ENCODE results near the gene TMC1. TPM values are rescaled to one million over a fixed set of nuclear protein-coding genes. Genes with fewer than 3 reads are reported as not detected.
"Not testable (repeated sequence)": the region's sequence is repeated elsewhere in the genome, so short reads cannot be mapped to it uniquely, and the experiment has no call there.

The TMC1 gene
- total RNA-seq, 2 experiments from 2014 or later = not detected

DNA sequence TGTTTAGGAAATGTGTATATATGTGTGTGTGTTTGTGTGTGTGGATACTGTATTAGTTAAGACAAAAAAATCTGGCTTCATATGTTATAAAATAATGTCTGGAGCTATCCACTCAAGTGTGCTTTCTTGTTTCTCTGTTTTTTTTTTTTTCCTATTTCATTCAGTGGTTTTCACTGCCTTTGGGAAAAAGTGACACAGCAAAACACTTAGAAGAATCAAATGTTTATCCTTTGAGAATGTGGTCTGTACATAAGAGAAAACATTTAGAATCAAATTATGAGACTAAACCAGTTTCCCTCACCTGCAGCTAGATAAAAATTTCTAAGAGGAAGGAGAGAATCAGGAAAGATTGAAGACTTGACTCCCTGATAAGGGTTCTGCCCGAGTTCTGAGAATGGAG is 8.1 kb downstream of the TMC1 start:
- no peak overlapping the region for H3K4me3 Mint-ChIP-seq
- CTCF ChIA-PET = interaction anchor here (0.7 kb wide), 2 partner anchors 297 to 580 kb away, joined by 3 to 4 read pairs; no protein-coding TSS in a partner anchor
- no peaks in the 10 kb centered on the region for H3K27me3 Mint-ChIP-seq (ENCODE audit: low read depth)
- H3K9me3 Mint-ChIP-seq = no peaks in the 10 kb centered on the region
- intact Hi-C loops (cut with micrococcal nuclease) = loop anchor here (5.0 to 10.0 kb wide), 4 partner anchors 237 to 747 kb away; partner anchors contain the start of genes ABHD17B, ANXA1 and C9orf85
- H3K36me3 Mint-ChIP-seq (ENCODE audit: low read depth) = no peaks in the 10 kb centered on the region
- H3K4me1 Mint-ChIP-seq (ENCODE audit: low read depth) = peaks cover 37% of the 10 kb centered on the region
- no peak for DNase-seq
- no peak overlapping the region for H3K27ac Mint-ChIP-seq

DNA sequence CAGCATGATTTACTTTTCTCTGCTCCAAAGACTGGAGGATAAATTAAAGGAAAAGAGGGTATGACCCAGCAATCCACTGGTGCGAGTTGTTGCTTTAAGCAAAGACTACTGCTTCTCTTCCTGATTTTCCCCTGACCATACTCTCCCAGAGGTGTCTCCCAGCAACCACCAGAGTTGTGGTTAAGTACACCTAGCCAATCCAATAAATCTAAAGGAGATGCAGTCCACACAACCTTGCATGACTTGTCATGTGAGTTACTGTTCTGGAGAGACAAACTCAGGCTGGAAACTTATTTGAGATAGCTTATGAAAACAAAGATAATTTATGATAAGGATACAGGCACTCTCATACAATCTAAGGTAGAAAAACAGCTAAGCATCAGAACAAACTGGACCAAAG is 11.9 kb downstream of the TMC1 start:
- CTCF ChIA-PET = interaction anchor here (0.6 to 1.0 kb wide), 3 partner anchors 12 to 92 kb away, joined by 3 read pairs; no protein-coding TSS in a partner anchor
- intact Hi-C loops (cut with micrococcal nuclease) = no loop called here
- no peaks in the 10 kb centered on the region for H3K27me3 Mint-ChIP-seq (ENCODE audit: low read depth)
- H3K27ac Mint-ChIP-seq = no peak overlapping the region
- H3K9me3 Mint-ChIP-seq = peaks cover 4% of the 10 kb centered on the region
- peaks cover 3% of the 10 kb centered on the region for H3K4me1 Mint-ChIP-seq (ENCODE audit: low read depth)
- no peaks in the 10 kb centered on the region for H3K36me3 Mint-ChIP-seq (ENCODE audit: low read depth)
- DNase-seq = no peak
- no peak overlapping the region for H3K4me3 Mint-ChIP-seq

DNA sequence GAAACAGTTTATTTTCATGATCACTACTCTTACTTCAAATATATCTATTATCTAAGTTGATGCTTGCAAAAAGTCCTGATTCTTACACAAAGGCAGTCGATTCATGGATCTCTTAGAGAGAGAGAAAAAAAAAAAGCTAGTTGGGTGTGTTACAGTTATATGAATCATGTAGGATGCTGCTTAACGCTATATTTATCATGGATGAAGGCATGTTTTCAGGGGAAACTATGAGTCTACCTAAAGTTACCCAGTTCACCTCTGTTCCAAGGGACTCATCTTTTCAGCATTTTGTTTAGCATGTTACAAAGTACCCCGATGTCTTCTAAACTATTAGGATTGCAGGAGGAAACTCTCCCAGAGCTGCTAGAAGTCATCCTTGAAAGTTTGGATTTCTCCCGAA is 13.5 kb downstream of the TMC1 start:
- CTCF ChIA-PET = no interaction called here
- Mint-ChIP-seq H3K9me3 (peaks cover 4% of the 10 kb centered on the region), H3K27me3 (ENCODE audit: low read depth) (no peaks in the 10 kb centered on the region), H3K4me3 (no peak overlapping the region), H3K4me1 (ENCODE audit: low read depth) (no peaks in the 10 kb centered on the region), H3K36me3 (ENCODE audit: low read depth) (no peaks in the 10 kb centered on the region), H3K27ac (no peak overlapping the region)
- intact Hi-C loops (cut with micrococcal nuclease) = no loop called here
- DNase-seq = no peak

DNA sequence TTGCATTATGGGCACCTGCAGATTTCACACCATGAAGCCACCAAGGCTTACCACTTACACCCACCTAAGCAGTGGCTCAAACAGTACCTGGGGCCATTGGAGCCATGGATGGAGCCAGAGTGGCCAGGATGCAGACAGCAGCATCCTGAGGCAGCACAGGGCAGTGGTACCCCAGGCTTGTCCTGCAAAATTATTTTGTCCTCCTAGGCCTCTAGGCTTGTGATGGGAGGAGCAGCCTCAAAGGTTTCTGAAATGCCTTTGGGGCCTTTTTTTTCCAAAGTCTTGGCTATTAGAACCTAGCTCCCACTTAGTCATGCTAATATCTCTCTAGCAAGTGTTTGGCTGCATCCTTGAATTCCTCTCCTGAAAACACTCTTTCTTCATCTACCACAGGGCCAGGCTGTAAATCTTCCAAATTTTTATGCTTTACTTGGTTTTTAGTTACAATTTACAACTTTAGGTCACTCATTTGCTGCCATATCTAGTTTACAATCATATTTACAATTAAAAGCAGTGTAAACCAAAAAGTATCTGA is 15.7 kb downstream of the TMC1 start:
- no peak for DNase-seq
- H3K4me3 Mint-ChIP-seq = no peak overlapping the region
- intact Hi-C loops (cut with micrococcal nuclease) = no loop called here
- H3K36me3 Mint-ChIP-seq (ENCODE audit: low read depth) = no peaks in the 10 kb centered on the region
- CTCF ChIA-PET = no interaction called here
- no peak overlapping the region for H3K27ac Mint-ChIP-seq
- peaks cover 3% of the 10 kb centered on the region for H3K4me1 Mint-ChIP-seq (ENCODE audit: low read depth)
- H3K9me3 Mint-ChIP-seq = peaks cover 4% of the 10 kb centered on the region
- H3K27me3 Mint-ChIP-seq (ENCODE audit: low read depth) = no peaks in the 10 kb centered on the region

DNA sequence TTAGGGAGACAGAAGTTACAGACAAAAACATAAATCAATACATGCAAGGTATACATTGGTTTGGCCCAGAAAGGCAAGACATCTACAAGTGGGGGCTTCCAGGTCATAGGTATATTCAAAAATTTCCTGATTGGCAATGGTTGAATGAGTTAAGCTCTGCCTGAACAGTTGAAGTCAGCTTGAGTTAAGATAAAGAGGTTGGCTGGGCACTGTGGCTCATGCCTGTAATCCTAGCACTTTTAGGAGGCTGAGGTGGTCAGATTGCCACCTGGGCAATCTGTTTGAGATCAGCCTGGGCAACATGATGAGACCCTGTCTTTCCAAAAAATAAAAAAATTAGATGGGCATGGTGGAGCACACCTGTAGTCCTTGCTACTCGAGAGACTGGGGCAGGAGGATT is 16.3 kb downstream of the TMC1 start:
- intact Hi-C loops (cut with micrococcal nuclease) = no loop called here
- Mint-ChIP-seq H3K9me3 (peaks cover 4% of the 10 kb centered on the region), H3K4me1 (ENCODE audit: low read depth) (peaks cover 3% of the 10 kb centered on the region), H3K27ac (no peak overlapping the region), H3K36me3 (ENCODE audit: low read depth) (no peaks in the 10 kb centered on the region), H3K4me3 (no peak overlapping the region), H3K27me3 (ENCODE audit: low read depth) (no peaks in the 10 kb centered on the region)
- no peak for DNase-seq
- CTCF ChIA-PET = no interaction called here

DNA sequence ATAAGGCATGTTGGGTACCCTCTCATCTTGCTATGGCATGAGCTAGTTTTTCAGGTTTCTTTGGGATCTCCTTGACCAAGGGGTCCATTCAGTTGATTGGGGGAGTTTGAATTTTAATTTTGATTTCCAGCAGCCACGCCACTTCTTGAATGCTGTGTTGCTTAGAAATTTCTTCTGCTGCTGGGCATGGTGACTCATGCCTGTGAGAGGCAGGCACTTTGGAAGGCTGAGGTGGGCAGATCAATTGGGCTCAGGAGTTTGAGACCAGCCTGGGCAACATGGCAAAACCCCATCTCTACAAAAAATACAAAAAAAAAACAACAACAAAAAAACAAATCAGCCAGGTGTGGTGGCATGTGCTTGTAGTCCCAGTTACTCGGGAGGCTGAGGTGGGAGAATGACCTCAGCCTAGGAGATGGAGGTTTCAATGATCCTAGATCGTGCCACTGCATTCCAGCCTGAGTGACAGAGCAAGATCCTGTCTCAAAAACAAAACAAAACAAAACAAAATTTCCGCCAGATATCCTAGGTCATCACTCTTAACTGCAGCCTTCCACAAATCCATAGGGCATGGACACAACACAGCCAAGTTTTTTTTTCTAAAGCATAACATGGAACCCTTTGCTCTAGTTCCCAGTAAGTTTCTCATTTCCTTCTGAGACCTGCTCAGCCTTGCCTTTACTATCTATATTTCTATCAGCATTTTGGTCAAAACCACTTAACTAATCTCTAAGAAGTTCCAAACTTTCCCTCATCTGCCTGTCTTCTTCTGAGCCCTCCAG is 17.7 kb downstream of the TMC1 start:
- CTCF ChIA-PET = interaction anchor here (0.6 kb wide), 1 partner anchor 186 kb away, joined by 3 read pairs; no protein-coding TSS in a partner anchor
- Mint-ChIP-seq H3K9me3 (peaks cover 4% of the 10 kb centered on the region), H3K27ac (no peak overlapping the region), H3K4me1 (ENCODE audit: low read depth) (peaks cover 3% of the 10 kb centered on the region), H3K4me3 (no peak overlapping the region), H3K36me3 (ENCODE audit: low read depth) (no peaks in the 10 kb centered on the region), H3K27me3 (ENCODE audit: low read depth) (no peaks in the 10 kb centered on the region)
- DNase-seq = no peak
- intact Hi-C loops (cut with micrococcal nuclease) = no loop called here

DNA sequence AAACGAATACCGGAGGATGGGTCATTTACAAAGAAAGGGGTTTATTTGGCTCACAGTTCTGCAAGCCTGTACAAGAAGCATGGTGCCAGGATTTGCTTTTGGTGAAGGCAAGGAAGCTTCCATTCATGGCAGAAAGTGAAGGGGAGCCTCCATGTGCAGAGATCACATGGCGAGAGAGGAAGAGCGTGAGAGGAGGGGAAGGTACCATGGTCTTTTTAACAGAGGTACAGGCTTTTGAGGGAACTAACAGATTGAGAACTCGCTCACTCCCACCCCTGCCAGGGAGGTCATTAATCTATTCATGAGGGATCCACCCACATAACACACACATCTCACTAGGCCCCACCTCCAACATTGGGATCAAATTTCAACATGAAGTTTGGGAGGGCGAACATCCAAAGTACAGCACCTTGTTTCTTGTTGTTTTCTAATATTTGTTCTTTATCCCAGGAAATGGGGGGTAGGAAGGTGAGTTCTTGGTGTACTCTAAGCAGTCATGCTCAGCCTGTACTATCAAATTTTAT is 18.5 kb downstream of the TMC1 start:
- Mint-ChIP-seq H3K4me1 (ENCODE audit: low read depth) (peaks cover 3% of the 10 kb centered on the region), H3K4me3 (no peak overlapping the region), H3K27me3 (ENCODE audit: low read depth) (no peaks in the 10 kb centered on the region), H3K27ac (no peak overlapping the region), H3K36me3 (ENCODE audit: low read depth) (no peaks in the 10 kb centered on the region), H3K9me3 (peaks cover 4% of the 10 kb centered on the region)
- CTCF ChIA-PET = no interaction called here
- intact Hi-C loops (cut with micrococcal nuclease) = no loop called here
- no peak for DNase-seq

DNA sequence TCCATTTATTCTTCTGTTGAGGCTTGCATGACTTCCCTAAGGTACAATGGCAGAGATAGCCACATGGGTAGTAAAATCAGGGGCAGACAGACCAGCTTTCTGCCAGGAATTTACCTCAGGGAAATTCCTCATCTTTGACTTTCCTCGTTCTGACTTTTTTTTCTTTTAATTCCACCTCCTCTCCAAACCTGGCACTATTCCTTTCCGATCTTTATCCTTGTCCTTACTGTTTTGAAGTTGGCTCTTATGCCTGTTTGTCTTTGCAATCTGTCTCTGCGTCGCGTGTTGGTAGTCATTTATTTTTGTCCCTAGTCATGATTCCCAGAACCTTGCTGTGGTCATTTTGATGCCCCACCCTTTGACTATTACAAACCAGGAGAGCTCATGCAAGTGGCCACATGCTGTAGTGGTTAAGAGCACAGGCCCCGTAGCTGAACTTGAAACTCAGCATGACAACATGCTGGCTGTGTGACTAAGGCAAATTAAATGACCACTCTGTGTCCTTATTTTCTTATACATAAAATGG is 19.0 kb downstream of the TMC1 start:
- H3K4me1 Mint-ChIP-seq (ENCODE audit: low read depth) = peaks cover 3% of the 10 kb centered on the region
- H3K9me3 Mint-ChIP-seq = peaks cover 4% of the 10 kb centered on the region
- no peak for DNase-seq
- no peaks in the 10 kb centered on the region for H3K36me3 Mint-ChIP-seq (ENCODE audit: low read depth)
- no peaks in the 10 kb centered on the region for H3K27me3 Mint-ChIP-seq (ENCODE audit: low read depth)
- CTCF ChIA-PET = no interaction called here
- intact Hi-C loops (cut with micrococcal nuclease) = no loop called here
- H3K27ac Mint-ChIP-seq = no peak overlapping the region
- H3K4me3 Mint-ChIP-seq = no peak overlapping the region

DNA sequence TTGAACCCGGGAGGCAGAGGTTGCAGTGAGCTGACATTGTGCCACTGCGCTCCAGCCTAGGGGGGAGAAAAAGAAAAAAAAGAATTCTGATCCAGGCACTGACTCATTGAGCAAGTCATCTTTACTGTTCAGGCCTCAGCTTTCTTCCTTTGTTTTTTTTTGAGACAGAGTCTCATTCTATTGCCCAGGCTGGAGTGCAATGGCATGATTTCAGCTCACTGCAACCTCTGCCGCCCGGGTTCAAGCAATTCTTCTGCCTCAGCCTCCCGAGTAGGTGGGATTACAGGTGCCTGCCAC is 21.1 kb downstream of the TMC1 start:
- intact Hi-C loops (cut with micrococcal nuclease); CTCF ChIA-PET: not testable (repeated sequence)

DNA sequence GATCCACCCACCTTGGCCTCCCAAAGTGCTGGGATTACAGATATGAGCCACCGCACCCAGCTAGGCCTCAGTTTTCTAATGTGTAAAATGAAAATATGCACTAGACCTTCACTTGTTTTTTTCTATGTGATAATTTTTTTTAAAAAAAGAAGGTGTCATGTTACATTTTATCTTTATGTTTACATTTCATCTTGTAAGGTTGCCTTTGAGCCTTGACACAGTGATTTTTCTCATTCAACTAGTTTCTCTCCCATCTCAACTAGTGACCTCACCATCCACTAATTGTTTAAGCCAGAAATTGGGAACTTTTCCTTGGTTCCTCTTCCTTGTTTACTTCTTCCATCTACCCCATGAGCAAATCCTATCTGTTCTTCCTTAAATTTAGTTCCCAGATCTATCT is 21.5 kb downstream of the TMC1 start:
- Mint-ChIP-seq H3K4me3 (no peak overlapping the region), H3K4me1 (ENCODE audit: low read depth) (peaks cover 3% of the 10 kb centered on the region), H3K9me3 (no peaks in the 10 kb centered on the region), H3K27ac (no peak overlapping the region), H3K27me3 (ENCODE audit: low read depth) (no peaks in the 10 kb centered on the region), H3K36me3 (ENCODE audit: low read depth) (no peaks in the 10 kb centered on the region)
- intact Hi-C loops (cut with micrococcal nuclease) = no loop called here
- CTCF ChIA-PET = no interaction called here
- DNase-seq = no peak

More for the DNA sequence above, 21.1 kb downstream of the TMC1 start:
- not testable (repeated sequence) for H3K27ac Mint-ChIP-seq; H3K4me1 Mint-ChIP-seq (ENCODE audit: low read depth); H3K4me3 Mint-ChIP-seq; H3K9me3 Mint-ChIP-seq; H3K27me3 Mint-ChIP-seq (ENCODE audit: low read depth); H3K36me3 Mint-ChIP-seq (ENCODE audit: low read depth); DNase-seq

DNA sequence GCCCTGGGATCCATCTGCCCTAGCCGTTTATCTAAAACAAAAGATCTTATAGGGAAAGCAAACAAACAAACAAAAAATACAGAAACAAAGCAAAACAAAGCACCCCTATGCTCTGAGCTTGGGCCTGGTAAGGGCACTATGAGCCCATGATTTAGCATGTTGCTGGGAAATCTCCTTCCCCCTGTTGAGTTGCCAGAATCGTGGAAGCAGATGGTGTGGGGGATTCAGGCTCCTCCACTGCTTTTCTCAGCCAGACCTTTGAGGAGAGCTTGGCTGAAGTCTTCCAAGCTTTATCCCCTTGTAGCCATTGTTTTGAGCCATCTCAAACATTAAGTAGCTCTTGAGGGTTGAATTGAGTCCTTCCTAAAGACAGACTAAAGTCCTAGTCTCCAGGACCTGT is 29.9 kb downstream of the TMC1 start:
- no peak for DNase-seq
- no peaks in the 10 kb centered on the region for H3K4me1 Mint-ChIP-seq (ENCODE audit: low read depth)
- no peaks in the 10 kb centered on the region for H3K27me3 Mint-ChIP-seq (ENCODE audit: low read depth)
- H3K4me3 Mint-ChIP-seq = no peak overlapping the region
- H3K36me3 Mint-ChIP-seq (ENCODE audit: low read depth) = no peaks in the 10 kb centered on the region
- H3K9me3 Mint-ChIP-seq = no peaks in the 10 kb centered on the region
- H3K27ac Mint-ChIP-seq = no peak overlapping the region
- intact Hi-C loops (cut with micrococcal nuclease) = no loop called here
- CTCF ChIA-PET = no interaction called here

DNA sequence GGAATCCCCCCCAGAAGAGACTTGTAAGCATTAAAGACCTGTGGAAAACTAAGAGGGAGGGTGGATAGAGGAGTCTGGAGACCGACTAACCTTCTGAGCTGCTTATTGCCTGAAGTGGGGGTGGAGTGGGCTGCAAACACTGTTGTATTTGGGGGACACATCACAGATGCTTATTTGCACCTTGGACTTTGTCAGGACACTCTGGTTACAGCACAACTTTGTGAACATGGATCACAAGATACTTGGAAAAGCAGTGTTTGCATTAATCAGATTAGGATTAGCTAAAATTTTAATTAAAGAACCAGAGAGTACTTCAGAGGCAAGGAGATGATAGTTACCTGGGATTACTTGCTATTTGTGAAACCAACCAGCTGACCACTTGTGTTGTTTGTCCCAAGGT is 30.9 kb downstream of the TMC1 start:
- intact Hi-C loops (cut with micrococcal nuclease) = no loop called here
- Mint-ChIP-seq H3K27ac (no peak overlapping the region), H3K4me3 (no peak overlapping the region), H3K9me3 (no peaks in the 10 kb centered on the region), H3K27me3 (ENCODE audit: low read depth) (no peaks in the 10 kb centered on the region), H3K4me1 (ENCODE audit: low read depth) (peaks cover 1% of the 10 kb centered on the region), H3K36me3 (ENCODE audit: low read depth) (no peaks in the 10 kb centered on the region)
- CTCF ChIA-PET = no interaction called here
- DNase-seq = no peak

DNA sequence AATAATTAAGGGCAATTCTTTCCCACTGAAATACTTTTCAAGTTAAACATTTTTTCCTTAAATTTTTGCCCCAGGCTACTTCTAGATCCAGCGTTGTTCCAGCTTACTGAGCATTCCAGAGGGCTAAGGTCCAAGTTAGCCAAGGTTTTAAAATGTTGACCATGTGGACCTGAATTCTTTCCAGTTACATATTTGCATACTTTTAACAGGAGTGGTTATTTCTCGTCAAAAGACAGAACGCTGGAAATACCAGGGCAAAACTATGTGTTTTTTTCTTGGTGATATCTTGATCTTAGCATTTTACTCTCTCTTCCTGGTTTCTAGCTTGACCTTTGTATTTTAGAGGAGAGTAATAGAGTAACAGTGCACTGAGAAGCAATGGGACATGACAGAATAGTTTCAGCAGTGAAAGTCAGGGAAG is 32.8 kb downstream of the TMC1 start:
- Mint-ChIP-seq H3K27ac (no peak overlapping the region), H3K9me3 (no peaks in the 10 kb centered on the region), H3K4me1 (ENCODE audit: low read depth) (peaks cover 11% of the 10 kb centered on the region), H3K4me3 (no peak overlapping the region), H3K36me3 (ENCODE audit: low read depth) (no peaks in the 10 kb centered on the region), H3K27me3 (ENCODE audit: low read depth) (no peaks in the 10 kb centered on the region)
- CTCF ChIA-PET = interaction anchor here (0.7 kb wide), 2 partner anchors 14 to 40 kb away, joined by 3 read pairs; no protein-coding TSS in a partner anchor
- intact Hi-C loops (cut with micrococcal nuclease) = no loop called here
- DNase-seq = no peak

Measured in activated naive CD4-positive, alpha-beta T cell treated with anti-CD3 and anti-CD28 coated beads for 36 hours (primary cell).